Measurements from ENCODE around the gene MEGF9.

MEGF9 gene

DNA sequence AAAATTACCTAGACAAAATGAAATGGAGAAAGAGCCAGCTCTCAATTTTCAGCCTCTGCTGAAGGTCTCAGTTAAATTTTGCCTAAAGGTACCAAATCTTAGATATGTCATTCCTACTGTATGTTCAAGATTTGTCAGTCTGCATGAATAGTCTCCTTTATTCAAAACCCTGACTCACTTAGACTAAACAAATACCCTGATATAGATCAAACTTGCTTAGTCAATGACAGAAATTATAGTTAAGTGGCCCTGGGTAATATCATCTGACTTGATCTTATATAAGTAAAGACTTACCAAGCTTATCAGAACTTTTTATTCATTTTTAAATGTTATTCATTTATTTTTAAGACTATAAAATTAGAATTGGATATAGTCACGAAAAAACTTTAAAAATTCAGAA, 12.2 kb downstream of the MEGF9 start:
- no peak for DNase-seq (ENCODE audit: low read depth)

DNA sequence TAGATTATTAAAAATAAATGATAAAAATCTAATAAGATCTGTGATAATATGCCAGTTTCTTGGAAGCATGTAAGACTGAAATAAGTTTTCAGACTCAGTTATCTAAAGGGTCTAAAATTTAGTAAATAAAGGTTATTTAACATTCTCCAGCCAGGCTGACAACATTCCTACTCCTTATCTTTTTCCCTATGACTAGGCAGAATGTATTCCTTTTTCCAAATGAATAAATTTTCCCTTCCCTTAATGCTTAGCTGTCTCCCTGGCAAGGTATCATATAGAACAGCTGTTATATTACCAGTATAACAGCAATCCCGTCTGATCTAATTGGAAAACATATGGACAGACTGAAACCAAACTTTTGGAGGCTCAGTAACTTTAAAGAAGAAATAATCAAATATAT, 13.0 kb downstream of the MEGF9 start:
- DNase-seq (ENCODE audit: low read depth), result no peak

DNA sequence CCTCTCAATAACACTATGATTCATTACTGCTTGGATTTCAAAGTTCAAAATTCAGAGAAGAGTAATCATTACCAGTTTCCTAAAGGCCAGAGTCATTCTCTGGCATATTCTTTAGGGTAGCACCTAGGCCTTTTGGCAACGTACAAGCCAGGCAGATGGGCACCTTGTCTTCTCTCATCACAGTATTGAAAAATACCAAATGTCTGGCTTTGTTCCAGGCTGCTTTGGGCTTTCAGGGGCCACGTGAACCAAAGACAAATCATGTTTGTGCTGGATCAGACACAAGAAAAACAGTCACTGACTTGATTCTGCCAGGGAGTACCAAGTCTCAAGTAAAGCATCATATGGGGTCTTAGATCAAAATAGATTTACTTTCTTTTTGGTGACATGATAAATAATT, 15.5 kb downstream of the MEGF9 start:
- no peak for DNase-seq (ENCODE audit: low read depth)

DNA sequence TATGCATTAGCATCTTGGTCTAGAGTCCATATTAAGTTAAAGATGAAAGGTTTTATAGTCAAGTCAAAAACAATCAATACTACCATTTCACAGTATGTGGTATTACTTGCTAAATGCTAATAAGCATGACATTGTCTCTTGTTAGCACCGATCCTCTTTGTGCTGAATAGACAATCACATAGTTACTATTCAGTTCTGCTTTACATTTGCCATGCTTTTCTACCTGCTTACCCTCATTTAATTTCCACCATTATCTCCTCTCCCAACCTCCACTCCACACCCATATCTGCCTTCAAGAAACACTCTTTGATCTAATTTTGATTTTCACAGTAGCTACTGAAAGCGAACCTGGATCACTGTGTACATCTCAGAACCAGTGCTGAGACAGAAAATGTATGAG, 16.8 kb downstream of the MEGF9 start:
- DNase-seq (ENCODE audit: low read depth), result no peak

DNA sequence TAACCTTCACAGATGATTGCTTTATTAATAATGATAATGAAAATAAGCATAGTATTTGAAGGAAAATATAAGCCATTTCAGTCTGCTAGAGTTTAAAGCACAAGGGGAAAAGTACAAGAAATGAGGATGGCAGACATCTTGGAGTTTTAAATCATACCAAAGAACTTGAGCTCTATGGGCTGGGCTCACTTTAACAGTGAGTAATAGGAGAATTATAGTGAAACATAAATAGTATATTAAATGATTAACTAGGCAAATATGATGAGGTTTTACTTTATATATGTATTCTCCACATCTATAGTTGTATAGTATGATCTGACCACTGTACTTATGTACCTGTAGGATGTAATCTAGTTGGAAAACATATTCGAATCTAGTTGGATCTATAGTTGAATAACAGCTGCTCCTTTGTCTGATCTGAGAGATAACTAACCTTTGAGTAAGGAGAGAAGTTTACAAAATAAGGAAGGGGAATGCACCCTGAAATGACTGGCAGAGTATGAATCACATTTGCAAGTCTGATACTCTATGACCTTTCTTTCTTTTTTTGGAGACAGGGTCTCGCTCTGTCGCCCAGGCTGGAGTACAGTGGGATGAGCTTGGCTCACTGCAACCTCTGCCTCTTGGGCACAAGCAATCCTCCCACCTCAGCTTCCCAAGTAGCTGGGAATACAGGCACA, 17.6 kb downstream of the MEGF9 start:
- DNase-seq (ENCODE audit: low read depth), result no peak

DNA sequence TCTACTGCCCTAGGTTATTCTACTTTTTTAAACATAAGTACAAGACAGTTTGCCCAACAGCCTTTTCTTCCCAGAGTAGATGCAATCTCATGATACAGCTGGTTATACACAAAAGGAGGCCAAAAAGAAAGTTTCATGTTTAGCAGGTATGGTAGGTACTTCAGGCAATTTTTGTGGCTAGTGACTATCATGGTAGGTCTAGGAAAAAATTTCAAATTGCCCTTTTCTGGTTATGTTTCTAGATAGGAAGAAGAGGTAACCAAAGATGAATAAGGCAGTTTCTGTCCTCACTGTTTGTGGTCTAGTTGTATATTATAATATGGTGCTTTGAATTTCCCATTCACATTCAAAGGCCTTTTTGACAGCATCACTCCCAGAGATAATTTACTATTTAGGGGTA, 19.7 kb downstream of the MEGF9 start:
- no peak for DNase-seq (ENCODE audit: low read depth)

DNA sequence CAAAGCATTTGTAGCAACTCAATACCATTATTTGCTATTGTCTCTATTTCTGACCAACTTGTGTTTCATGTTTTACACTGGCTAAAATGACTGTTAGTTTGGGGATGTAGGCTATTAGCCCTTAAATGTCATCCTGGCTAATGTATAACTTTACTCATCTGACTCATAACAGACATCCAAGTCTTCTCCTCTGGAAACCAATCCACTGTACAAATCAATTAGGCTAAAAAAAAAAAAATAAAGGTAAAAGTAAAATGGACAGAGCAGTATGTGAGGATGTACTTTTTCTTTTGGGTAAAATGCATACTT, 20.6 kb downstream of the MEGF9 start:
- DNase-seq (ENCODE audit: low read depth), result no peak

DNA sequence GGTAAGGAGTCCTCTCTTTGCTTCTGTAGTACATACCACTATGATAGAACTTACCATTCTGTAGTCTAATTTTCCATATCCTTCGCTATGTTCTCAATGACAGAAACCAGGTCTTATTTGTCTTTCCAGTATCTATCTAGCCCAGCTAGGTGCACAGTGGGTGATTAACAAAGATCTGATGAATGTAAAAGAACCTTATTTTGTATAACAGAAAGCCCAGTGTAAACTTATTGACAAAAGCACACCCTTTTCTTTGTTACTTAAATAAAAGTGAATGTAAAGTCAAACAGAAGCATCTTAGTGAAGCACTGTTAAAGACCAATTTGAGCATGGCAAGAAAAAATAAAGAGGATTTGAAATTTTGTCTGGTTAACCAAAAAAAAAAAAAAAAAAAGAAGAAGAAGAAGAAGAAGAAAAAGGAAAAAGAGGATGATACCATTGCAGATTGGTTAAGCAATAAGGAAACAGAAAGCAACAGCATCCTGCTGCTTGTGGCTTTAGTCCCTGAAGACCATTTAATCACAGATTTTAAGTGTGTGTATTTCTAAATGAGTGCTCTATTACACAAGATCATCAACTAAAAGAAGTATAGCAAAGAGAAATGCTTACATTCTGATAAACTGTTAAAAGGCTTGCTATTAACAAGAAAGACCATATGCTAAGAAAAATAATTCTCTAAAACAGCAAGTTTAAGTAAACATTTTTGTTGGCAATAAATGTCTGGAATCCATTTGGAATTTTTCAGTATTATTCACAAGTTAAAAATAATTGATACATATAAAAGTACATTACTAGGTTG, 21.2 kb downstream of the MEGF9 start:
- DNase-seq (ENCODE audit: low read depth), result no peak

DNA sequence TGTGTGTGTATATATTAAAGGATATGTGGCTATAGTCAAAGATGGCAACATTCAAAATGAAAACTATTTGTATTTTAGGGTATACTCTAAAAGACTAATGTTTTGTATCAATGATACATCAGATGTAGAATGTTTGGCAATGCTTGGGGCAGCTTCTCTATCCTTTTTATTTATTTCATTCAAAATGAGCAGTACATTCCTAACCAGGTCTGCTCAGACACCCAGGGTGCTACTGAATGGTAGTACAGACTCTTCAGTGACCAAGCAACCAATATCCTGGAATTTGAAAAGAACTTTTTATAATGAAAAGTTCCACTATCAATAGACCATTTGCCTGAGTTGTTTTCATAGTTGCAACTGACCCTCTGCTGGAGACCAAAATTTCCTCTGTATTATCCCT, 23.9 kb downstream of the MEGF9 start:
- DNase-seq (ENCODE audit: low read depth), result no peak

DNA sequence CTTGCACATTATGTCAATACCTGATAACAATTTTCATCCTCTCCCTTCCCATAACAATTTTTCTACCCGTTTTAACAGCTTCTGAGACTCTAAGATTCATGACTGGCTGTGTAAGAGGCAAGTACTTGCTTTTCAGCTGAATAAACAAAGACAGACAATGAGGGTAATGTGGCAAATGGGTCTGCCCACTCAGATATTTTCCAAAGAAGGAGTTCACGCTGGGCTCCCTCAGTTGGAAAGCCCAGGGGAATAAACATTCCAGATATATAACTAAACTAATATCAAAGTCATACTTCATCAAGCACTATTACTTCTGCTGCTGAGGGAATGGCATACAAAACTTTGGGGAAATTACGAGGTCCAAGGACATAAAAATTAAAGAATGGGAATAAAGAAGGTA, 24.4 kb downstream of the MEGF9 start:
- no peak for DNase-seq (ENCODE audit: low read depth)

DNA sequence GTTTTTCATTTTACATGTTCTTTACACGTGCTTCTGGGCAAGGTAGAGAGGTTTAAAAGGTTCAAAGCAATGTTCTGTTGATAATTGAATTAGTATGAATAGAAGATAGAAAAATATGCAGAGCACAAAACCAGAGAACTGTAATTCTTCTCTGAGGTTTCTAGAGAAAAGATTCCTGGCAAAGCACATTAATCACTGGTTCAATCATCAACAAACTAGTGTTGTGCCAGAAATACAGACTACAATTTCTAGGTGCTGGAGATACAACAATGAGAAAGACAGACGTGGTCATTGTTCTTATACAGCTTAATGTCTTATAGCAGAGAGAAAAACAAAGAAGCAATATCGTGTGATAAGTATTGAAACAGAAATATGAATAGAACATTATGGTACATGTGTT, 25.5 kb downstream of the MEGF9 start:
- DNase-seq (ENCODE audit: low read depth), result no peak

DNA sequence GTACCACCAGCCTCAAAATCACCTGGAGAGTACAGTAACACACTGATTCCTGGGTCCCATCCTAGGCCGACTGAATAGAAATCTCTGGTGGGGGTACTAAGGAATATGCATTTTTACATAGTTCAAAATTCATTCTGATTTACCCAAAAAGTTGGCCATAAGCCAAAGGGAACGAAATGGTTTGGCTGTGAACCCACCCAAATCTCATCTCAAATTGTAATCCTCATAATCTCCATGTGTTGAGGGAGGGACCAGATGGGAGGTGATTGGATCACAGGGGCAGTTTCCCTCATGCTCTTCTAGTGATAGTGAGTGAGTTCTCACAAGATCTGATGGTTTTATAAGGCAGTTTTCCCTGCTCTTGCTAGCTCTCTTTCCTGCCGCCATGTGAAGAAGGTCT, 31.1 kb downstream of the MEGF9 start:
- DNase-seq (ENCODE audit: low read depth), result no peak

DNA sequence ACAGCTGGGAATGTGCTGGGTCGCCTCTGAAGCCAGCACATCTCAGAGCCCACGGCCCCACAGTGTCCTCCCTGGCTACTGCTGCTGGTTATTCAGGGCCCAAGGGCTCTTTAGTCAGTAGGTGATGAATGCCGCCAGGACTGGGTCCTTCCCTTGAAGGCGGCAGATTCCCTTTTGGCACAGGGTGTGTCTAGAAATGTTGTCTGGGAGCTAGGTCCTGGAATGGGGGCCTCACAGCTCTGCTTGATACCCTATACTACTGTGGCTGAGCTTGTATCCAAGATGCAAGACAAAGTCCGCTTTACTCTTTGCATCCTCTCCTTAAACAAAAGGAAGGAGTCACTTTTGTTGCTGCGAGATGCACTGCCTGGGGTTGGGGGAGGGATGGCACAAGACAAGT, 33.1 kb downstream of the MEGF9 start:
- DNase-seq (ENCODE audit: low read depth), result no peak

DNA sequence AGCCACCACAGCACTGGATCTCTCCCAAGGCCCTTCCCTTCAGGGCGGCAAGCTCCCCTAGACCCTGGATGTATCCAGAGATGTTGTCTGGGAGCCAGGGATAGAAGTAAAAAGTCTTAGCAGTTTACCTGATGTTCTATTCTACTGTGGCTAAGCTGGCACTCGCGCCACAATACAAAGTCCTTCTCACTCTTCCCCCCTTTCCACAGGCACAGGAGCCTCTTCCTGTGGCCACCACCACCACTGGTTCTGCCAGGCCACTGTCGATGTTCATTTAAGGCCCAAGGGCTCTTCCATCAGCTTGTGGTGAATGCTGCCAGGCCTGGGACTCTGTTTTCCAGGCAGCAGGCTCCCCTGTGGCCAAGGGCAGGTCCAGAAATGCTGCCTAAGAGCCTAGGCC, 33.7 kb downstream of the MEGF9 start:
- DNase-seq (ENCODE audit: low read depth), result no peak

DNA sequence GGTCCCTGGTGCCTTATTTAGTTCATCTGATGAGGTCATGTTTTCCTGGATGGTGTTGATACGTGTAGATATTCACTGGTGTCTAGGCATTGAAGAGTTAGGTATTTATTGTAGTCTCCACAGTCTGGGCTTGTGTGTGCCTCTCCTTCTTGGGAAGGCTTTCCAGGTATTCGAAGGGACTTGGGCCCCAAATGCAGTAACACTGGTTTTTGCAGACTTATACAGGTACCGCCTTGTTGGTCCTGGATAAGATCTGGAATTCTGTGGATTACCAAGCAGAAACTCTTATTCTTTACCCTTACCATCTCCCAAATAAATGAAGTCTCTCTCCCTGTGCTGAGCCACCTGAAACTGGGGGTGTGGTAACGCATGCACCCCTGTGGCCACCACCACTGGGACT, 34.1 kb downstream of the MEGF9 start:
- no peak for DNase-seq (ENCODE audit: low read depth)

DNA sequence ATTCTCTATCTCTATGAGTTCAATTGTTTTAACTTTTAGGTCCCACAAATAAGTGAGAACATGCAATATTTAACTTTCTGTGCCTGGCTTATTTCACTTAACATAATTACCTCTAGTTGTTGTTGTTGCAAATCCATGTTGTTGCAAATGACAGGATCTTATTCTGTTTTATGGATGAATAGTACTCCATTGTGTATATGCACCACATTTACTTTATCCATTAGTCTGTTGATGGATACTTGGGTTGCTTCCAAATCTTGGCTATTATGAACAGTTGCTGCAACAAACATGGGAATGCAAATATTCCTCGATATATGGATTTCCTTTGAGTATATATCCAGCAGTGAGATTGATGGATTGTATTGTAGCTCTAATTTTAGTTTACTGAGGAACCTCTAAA, 36.3 kb downstream of the MEGF9 start:
- no peak for DNase-seq (ENCODE audit: low read depth)

DNA sequence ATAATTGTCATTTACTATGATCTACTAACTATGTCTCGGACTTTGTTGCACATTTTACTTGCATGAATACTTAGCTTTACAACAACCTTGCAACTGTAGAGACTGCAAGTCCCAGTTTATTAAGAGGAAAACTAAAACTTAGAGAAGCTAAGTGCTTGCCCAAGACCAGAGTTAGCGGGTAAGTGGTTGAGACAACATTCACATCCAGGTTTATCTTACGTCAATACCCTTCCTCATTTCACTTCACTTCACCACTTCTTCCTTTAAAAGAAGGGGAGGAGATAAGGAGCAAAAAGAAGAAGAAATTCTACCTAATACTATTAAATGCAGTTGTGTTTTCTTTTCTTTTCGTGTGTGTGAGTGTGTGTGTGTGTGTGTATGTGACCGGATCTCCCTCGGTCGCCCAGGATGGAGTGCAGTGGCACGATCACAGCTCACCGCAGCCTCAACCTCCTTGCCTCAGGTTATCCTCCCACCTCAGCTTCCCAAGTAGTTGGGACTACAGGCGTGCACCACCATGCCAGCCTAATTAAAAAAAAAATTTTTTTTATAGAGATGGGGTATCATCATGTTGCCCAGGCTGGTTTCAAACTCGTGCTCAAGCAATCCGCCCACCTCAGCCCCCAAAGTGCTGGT, 37.4 kb downstream of the MEGF9 start:
- no peak for DNase-seq (ENCODE audit: low read depth)

DNA sequence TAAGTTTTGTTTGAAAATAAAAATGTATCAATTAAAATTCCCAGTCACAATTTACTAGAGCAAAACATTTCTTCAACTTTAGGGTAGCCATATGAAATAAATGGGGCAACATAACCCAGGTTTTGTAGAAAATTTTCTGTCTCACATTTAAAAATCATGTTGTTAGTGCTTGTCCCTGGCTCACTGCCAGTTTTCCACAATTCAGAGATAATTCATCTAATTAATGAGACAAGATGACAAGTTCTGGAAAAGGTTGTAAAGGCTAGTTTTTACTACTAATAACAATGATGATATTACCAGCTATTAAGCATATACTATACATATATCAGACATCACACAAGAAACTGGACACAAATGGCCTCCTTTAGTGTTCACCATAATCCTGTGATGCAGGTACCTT, 45.9 kb downstream of the MEGF9 start:
- no peak for DNase-seq (ENCODE audit: low read depth)

DNA sequence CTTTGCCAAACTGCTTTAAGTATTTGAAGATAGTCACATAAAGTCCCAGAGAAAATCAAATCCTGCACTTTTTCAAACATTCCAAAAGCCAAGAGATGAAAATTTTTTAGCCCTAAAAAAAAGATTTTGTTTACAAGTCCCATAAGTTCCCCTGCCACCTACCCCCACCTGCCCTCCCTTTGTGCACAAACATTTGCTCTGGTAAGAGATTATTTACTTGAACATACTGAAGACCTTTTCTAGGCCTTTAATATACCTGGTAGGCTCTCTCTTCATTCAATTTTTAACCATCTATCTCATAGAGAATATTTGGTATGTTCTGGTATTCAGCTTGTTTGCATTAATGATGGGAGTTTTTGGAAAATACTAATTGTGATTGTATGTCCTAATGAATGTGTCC, 50.3 kb downstream of the MEGF9 start:
- DNase-seq (ENCODE audit: low read depth), result no peak

DNA sequence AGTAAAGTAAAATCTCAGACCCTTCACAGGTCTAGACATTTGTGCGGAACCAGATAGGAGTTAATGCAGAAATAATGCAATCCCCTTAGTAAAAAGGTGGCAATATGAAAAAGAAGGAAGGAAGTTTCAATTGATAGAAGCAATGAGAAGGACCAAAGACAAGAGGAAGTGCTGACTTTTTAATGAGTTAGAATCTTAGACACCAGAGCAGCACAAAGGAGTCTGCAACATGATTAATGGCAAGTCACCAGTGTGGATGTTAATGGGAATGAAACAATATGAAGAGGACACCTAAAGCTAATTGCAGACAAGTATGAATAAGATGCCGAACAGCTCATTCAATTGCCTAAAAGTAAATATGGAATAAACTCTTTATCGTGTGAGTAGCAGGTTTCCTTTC, 50.9 kb downstream of the MEGF9 start:
- no peak for DNase-seq (ENCODE audit: low read depth)

DNA sequence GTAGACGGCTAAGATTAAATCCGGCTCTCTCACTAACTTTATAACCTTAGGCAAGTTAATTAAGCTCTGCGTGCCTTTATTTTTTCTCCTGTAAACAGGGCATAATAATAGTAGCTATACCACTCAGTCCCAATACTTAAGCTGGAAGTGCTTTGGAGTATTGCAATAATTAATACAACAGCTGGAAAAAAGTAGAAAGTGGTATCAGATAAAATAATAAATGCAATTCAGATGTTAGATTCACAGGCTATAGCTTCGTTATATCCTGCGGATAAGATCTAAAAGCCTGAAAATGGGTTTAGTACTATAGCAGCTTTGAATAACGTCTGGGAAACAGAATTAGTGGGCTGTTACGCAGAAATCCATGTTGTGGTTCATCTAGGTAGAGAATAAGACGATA, 51.8 kb downstream of the MEGF9 start:
- DNase-seq (ENCODE audit: low read depth), result no peak

DNA sequence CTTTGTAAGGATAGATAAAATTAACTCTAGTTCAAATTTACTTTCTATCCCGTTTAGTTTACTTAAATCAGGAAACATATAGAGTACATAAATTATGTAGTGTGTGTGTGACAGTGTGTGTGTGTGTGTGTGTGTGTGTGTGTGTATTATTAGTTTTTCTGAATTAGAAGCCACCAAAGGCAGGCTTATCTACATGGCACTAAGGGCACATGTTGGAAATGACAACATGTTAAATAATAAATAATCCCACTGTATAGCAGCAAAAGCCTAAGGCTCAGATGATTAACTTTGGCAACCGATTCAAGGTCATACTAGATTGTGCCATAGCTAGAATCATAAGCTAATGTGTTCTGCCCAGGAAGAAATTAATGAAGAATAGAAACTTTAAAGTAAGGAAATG, 54.6 kb downstream of the MEGF9 start:
- no peak for DNase-seq (ENCODE audit: low read depth)

DNA sequence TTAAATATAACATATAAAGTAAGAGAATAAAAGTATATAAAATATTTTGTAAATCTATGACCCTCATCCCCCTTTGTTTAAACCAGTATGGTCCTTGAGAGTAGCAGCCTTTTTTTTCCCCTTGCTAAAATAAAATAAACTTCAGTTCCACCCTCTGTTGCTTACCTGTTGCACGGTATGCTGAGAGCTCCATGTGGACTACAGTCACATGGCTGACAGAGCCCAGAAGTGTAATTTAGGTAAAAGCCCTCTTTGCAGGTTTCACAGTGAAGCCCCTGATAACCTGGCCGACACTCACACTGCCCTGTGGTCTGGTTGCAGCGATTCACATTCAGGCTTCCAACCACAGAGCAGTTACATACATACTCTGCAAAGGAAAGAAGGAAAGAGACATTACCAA, 55.1 kb downstream of the MEGF9 start:
- DNase-seq (ENCODE audit: low read depth), result no peak

Measured in stimulated activated CD8-positive, alpha-beta memory T cell treated with anti-CD3 and anti-CD28 coated beads, Interleukin-15, amount 100 ng/mL, for 1 hour (primary cell).